Esophagus squamous epithelium (tissue), 4 donors: ENCODE data around the gene PI3.

Source experiments
- POLR2A ChIP-seq, 4 donors: fragments of 450-650 bp; IDR thresholded peaks; one replicate each; pipeline ENCODE4 v1.6.1; 2017; ENCODE audit warnings: antibody characterized with exemption in 4 of 4, mild to moderate bottlenecking in 4 of 4, moderate library complexity in 3 of 4
- TF ChIP-seq, protein P1 (sequence below), 6 experiments: fragments of 450-650 bp in 4 of 6; fragments of 200-600 bp in 2 of 6; sonication (generic) in 2 of 6; IDR thresholded peaks; one replicate each; pipeline ENCODE4 v1.5.1; 2016 to 2019; ENCODE audit warnings: antibody characterized with exemption in 6 of 6, mild to moderate bottlenecking in 4 of 6, moderate library complexity in 4 of 6

DNA sequence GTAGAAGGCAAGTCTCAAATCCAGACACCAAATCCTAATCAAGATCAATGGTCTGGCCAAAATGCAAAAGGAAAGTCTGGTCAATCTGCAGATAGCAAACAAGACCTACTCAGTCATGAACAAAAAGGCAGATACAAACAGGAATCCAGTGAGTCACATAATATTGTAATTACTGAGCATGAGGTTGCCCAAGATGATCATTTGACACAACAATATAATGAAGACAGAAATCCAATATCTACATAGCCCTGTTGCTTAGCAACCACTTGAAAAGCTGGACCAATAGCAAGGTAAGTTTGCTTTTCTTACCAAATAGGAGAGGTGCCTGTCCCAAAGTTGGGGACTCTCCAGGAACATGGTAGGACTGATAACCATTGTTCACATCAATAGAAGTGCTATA is 48.4 kb downstream of the PI3 start:
- TF ChIP-seq, protein P1, sequence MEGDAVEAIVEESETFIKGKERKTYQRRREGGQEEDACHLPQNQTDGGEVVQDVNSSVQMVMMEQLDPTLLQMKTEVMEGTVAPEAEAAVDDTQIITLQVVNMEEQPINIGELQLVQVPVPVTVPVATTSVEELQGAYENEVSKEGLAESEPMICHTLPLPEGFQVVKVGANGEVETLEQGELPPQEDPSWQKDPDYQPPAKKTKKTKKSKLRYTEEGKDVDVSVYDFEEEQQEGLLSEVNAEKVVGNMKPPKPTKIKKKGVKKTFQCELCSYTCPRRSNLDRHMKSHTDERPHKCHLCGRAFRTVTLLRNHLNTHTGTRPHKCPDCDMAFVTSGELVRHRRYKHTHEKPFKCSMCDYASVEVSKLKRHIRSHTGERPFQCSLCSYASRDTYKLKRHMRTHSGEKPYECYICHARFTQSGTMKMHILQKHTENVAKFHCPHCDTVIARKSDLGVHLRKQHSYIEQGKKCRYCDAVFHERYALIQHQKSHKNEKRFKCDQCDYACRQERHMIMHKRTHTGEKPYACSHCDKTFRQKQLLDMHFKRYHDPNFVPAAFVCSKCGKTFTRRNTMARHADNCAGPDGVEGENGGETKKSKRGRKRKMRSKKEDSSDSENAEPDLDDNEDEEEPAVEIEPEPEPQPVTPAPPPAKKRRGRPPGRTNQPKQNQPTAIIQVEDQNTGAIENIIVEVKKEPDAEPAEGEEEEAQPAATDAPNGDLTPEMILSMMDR (IDR thresholded peaks at IDR 0.05) = no peak
- TF ChIP-seq POLR2A (IDR thresholded peaks at IDR 0.05) = no peak
